H1 (cell line): ENCODE results near the gene ZNRF2. TPM values are rescaled to one million over a fixed set of nuclear protein-coding genes. Genes with fewer than 3 reads are reported as not detected.

Source experiments
- CTCF ChIA-PET: fragments of 300-600 bp; sonication (Branson Sonifier 250); formaldehyde crosslinking; loops from one replicate; lab custom pipeline; 2021; ENCODE audit not compliant: partially characterized antibody; lab: Charles Lee
- POLR2A ChIA-PET: fragments of 300-600 bp; sonication (Branson Sonifier 250); formaldehyde crosslinking; loops from one replicate; lab custom pipeline; 2021; ENCODE audit warnings: inconsistent platforms; ENCODE audit not compliant: partially characterized antibody; lab: Charles Lee
- DNase-seq, 2 experiments: peaks; one replicate each; pipeline versions ENCODE4 v3.0.0 to v3.0.0-alpha.2; 2010 to 2022; ENCODE audit warnings: low spot score in 2 of 2, low read depth in 1 of 2, mixed read lengths in 1 of 2
- FAIRE-seq: peaks from 2 replicates; lab custom pipeline; 2011; peaks lifted over from hg19 to GRCh38; lab: Jason Lieb, UNC
- H2AFZ ChIP-seq: 2 replicates; pipeline ENCODE4 v1.8.1; 2012; ENCODE audit warnings: low read length, inconsistent platforms
- H2AK5ac ChIP-seq: 2 replicates; pipeline ENCODE4 v1.6.1; 2013; ENCODE audit warnings: low read depth, low read length
- H2BK120ac ChIP-seq: replicated peaks from 2 replicates; pipeline ENCODE3; 2013; ENCODE audit warnings: low read depth, low read length, inconsistent platforms
- H2BK12ac ChIP-seq: 2 replicates; pipeline ENCODE4 v1.6.1; 2013; ENCODE audit warnings: low read depth, low read length
- H2BK15ac ChIP-seq: 2 replicates; pipeline ENCODE4 v1.6.1; 2013; ENCODE audit warnings: low read length
- H2BK20ac ChIP-seq: 2 replicates; pipeline ENCODE4 v1.6.1; 2013; ENCODE audit warnings: low read length
- H2BK5ac ChIP-seq: 2 replicates; pipeline ENCODE4 v1.6.1; 2013; ENCODE audit warnings: low read depth, low read length
- H3K14ac ChIP-seq: 2 replicates; pipeline ENCODE4 v1.6.1; 2013; ENCODE audit warnings: inconsistent platforms; ENCODE audit not compliant: insufficient read length
- H3K18ac ChIP-seq: 2 replicates; pipeline ENCODE4 v1.6.1; 2013; ENCODE audit warnings: low read length; ENCODE audit errors: extremely low read depth
- H3K23ac ChIP-seq: 2 replicates; pipeline ENCODE4 v1.6.1; 2013; ENCODE audit warnings: inconsistent platforms; ENCODE audit not compliant: insufficient read length
- H3K23me2 ChIP-seq: 2 replicates; pipeline ENCODE4 v1.6.1; 2013; ENCODE audit warnings: low read depth, low read length
- H3K27ac ChIP-seq: 2 replicates; pipeline ENCODE4 v1.6.1; 2011; ENCODE audit warnings: low read depth, low read length, inconsistent platforms
- H3K27me3 ChIP-seq, 4 experiments: replicated peaks in 1 of 4; 1 replicate in 1 of 4; 2 replicates in 3 of 4; pipeline versions ENCODE4 v1.6.1 to v1.8.1; 2011 to 2013; ENCODE audit warnings: low read length in 3 of 4, mild to moderate bottlenecking in 3 of 4, inconsistent platforms in 2 of 4, mixed read lengths in 2 of 4, moderate library complexity in 1 of 4; ENCODE audit not compliant: control insufficient read depth in 3 of 4, insufficient read depth in 3 of 4; ENCODE audit errors: extremely low read depth in 1 of 4
- H3K36me3 ChIP-seq, 4 experiments: 2 replicates each; pipeline versions ENCODE4 v1.6.1 to v1.8.1; 2011 to 2013; ENCODE audit warnings: mild to moderate bottlenecking in 4 of 4, low read length in 3 of 4, moderate library complexity in 2 of 4, control low read depth in 1 of 4, inconsistent platforms in 1 of 4; ENCODE audit not compliant: insufficient read depth in 4 of 4, control insufficient read depth in 2 of 4
- H3K4ac ChIP-seq: replicated peaks from 2 replicates; pipeline ENCODE3; 2013; ENCODE audit warnings: low read length, low read depth, mixed read lengths, inconsistent platforms; ENCODE audit not compliant: insufficient read length
- H3K4me1 ChIP-seq, 4 experiments: replicated peaks in 1 of 4; 1 replicate in 1 of 4; 2 replicates in 3 of 4; pipeline versions ENCODE4 v1.6.1 to v1.8.1; 2011 to 2013; ENCODE audit warnings: low read length in 3 of 4, inconsistent platforms in 2 of 4, mixed read lengths in 1 of 4; ENCODE audit not compliant: insufficient read depth in 4 of 4, control insufficient read depth in 3 of 4
- H3K4me2 ChIP-seq, 2 experiments: 2 replicates each; pipeline versions ENCODE4 v1.6.1 to v1.8.1; 2011 to 2013; ENCODE audit warnings: low read depth in 2 of 2, low read length in 2 of 2, control low read depth in 1 of 2, inconsistent platforms in 1 of 2, mild to moderate bottlenecking in 1 of 2; ENCODE audit not compliant: insufficient read depth in 1 of 2
- H3K4me3 ChIP-seq, 4 experiments: fragments of 200-600, 300-600 bp in 1 of 4; sonication (generic), shearing (Covaris generic), sonication (Bioruptor Twin) in 1 of 4; 2 replicates each; pipeline versions ENCODE4 v1.5.1 to v1.8.1; 2011 to 2016; ENCODE audit warnings: low read length in 4 of 4, low read depth in 3 of 4, control low read depth in 2 of 4, inconsistent platforms in 2 of 4, mild to moderate bottlenecking in 2 of 4, mixed read lengths in 1 of 4, moderate library complexity in 1 of 4; ENCODE audit not compliant: insufficient read depth in 2 of 4; ENCODE audit errors: extremely low read depth in 1 of 4
- H3K56ac ChIP-seq: replicated peaks from 2 replicates; pipeline ENCODE3; 2013; ENCODE audit warnings: low read depth, mild to moderate bottlenecking, mixed read lengths, low read length, inconsistent platforms; ENCODE audit not compliant: insufficient read length
- H3K79me1 ChIP-seq: 2 replicates; pipeline ENCODE4 v1.6.1; 2013; ENCODE audit warnings: low read depth, low read length, control low read depth
- H3K79me2 ChIP-seq, 2 experiments: 2 replicates each; pipeline versions ENCODE4 v1.6.1 to v1.8.1; 2012 to 2013; ENCODE audit warnings: low read length in 2 of 2, mild to moderate bottlenecking in 2 of 2, inconsistent platforms in 1 of 2; ENCODE audit not compliant: insufficient read depth in 2 of 2, control insufficient read depth in 1 of 2
- H3K9ac ChIP-seq, 4 experiments: replicated peaks in 1 of 4; 1 replicate in 1 of 4; 2 replicates in 3 of 4; pipeline versions ENCODE4 v1.6.1 to v1.8.1; 2011 to 2013; ENCODE audit warnings: low read depth in 3 of 4, low read length in 3 of 4, control low read depth in 2 of 4, mild to moderate bottlenecking in 2 of 4, moderate library complexity in 2 of 4, inconsistent platforms in 1 of 4; ENCODE audit errors: extremely low read depth in 1 of 4
- H3K9me3 ChIP-seq, 2 experiments: 2 replicates each; pipeline versions ENCODE4 v1.6.1 to v1.8.1; 2012 to 2013; ENCODE audit warnings: mild to moderate bottlenecking in 2 of 2, moderate library complexity in 2 of 2, control low read depth in 1 of 2, inconsistent platforms in 1 of 2, low read depth in 1 of 2, low read length in 1 of 2, mixed read lengths in 1 of 2; ENCODE audit not compliant: insufficient read depth in 2 of 2
- H4K20me1 ChIP-seq, 2 experiments: replicated peaks in 1 of 2; 2 replicates each; pipeline versions ENCODE3 to v1.8.1; 2011 to 2013; ENCODE audit warnings: inconsistent platforms in 2 of 2, low read length in 2 of 2, mild to moderate bottlenecking in 1 of 2; ENCODE audit not compliant: insufficient read depth in 2 of 2, control insufficient read depth in 1 of 2
- H4K5ac ChIP-seq: 2 replicates; pipeline ENCODE4 v1.6.1; 2013; ENCODE audit warnings: low read length, low read depth, mixed read lengths, inconsistent platforms; ENCODE audit not compliant: insufficient read length
- H4K8ac ChIP-seq: 2 replicates; pipeline ENCODE4 v1.8.0; 2013; ENCODE audit warnings: mild to moderate bottlenecking, moderate library complexity, low read length, inconsistent platforms; ENCODE audit not compliant: insufficient read depth; ENCODE audit errors: extremely low read depth
- H4K91ac ChIP-seq: replicated peaks from 2 replicates; pipeline ENCODE3; 2013; ENCODE audit warnings: low read length, mixed read lengths, inconsistent platforms; ENCODE audit not compliant: insufficient read length
- BCL11A ChIP-seq, 2 experiments: IDR thresholded peaks; one replicate each; pipeline ENCODE4 v1.6.1; 2011; ENCODE audit warnings: low read depth in 2 of 2, low read length in 2 of 2, mild to moderate bottlenecking in 2 of 2
- CHD2 ChIP-seq: IDR thresholded peaks from 2 replicates; pipeline ENCODE4 v1.6.1; 2012; ENCODE audit warnings: low read length, improper control_type of control experiment
- EP300 ChIP-seq, 2 experiments: IDR thresholded peaks; 1 replicate in 1 of 2; 2 replicates in 1 of 2; pipeline ENCODE4 v1.6.1; 2011 to 2012; ENCODE audit warnings: low read depth in 2 of 2, low read length in 2 of 2, mild to moderate bottlenecking in 2 of 2, borderline replicate concordance in 1 of 2, inconsistent platforms in 1 of 2, moderate library complexity in 1 of 2
- MAFK ChIP-seq: IDR thresholded peaks from 2 replicates; pipeline ENCODE4 v1.6.1; 2012; ENCODE audit warnings: low read depth, mild to moderate bottlenecking, improper control_type of control experiment, low read length
- POU5F1 ChIP-seq: IDR thresholded peaks from 2 replicates; pipeline ENCODE4 v1.6.1; 2011; ENCODE audit warnings: low read depth, mild to moderate bottlenecking, low read length, moderate library complexity
- RAD21 ChIP-seq, 2 experiments: IDR thresholded peaks in 1 of 2; conservative IDR thresholded peaks in 1 of 2; 2 replicates each; pipeline ENCODE4 v1.6.1; 2011; ENCODE audit warnings: low read depth in 2 of 2, low read length in 2 of 2, improper control_type of control experiment in 1 of 2, inconsistent platforms in 1 of 2, mild to moderate bottlenecking in 1 of 2, moderate library complexity in 1 of 2
- RNF2 ChIP-seq: fragments of 200-900, 300-1000 bp; sonication (generic); IDR thresholded peaks from 2 replicates; pipeline ENCODE4 v1.7.1; 2016; ENCODE audit warnings: borderline replicate concordance, low read depth, mild to moderate bottlenecking, antibody characterized with exemption, low read length; ENCODE audit not compliant: poor library complexity, severe bottlenecking; ENCODE audit errors: missing control alignments
- SIN3A ChIP-seq, 2 experiments: IDR thresholded peaks in 1 of 2; conservative IDR thresholded peaks in 1 of 2; 2 replicates each; pipeline ENCODE4 v1.6.1; 2011 to 2012; ENCODE audit warnings: low read length in 2 of 2, improper control_type of control experiment in 1 of 2, low read depth in 1 of 2, mild to moderate bottlenecking in 1 of 2
- SUZ12 ChIP-seq: fragments of 200-600 bp; sonication (generic); IDR thresholded peaks from 2 replicates; pipeline ENCODE4 v1.6.1; 2012; ENCODE audit warnings: mild to moderate bottlenecking, inconsistent platforms, low read length, moderate library complexity, mixed read lengths
- TAF7 ChIP-seq: optimal IDR thresholded peaks from 2 replicates; pipeline ENCODE3; 2011; ENCODE audit warnings: low read depth, mild to moderate bottlenecking, inconsistent platforms, low read length, moderate library complexity, borderline replicate concordance
- TEAD4 ChIP-seq: IDR thresholded peaks from 2 replicates; pipeline ENCODE4 v1.6.1; 2012; ENCODE audit warnings: low read depth, low read length, inconsistent platforms, mixed read lengths
- YY1 ChIP-seq: IDR thresholded peaks from 2 replicates; pipeline ENCODE4 v1.6.1; 2011; ENCODE audit warnings: low read depth, mild to moderate bottlenecking, low read length
- WGBS, 2 experiments: shearing (Covaris generic) in 1 of 2; methylation state at CpG; one replicate each; pipeline versions ENCODE4 v1.1.6 to v1.1.7; 2013 to 2015; ENCODE audit warnings: low lambda C conversion rate in 2 of 2, mixed read lengths in 2 of 2, inconsistent platforms in 1 of 2, low coverage in 1 of 2, missing lambda C conversion rate in 1 of 2; ENCODE audit not compliant: insufficient replicate concordance in 2 of 2, insufficient coverage in 1 of 2, insufficient read length in 1 of 2; ENCODE audit errors: extremely low coverage in 1 of 2, missing lambda C conversion rate in 1 of 2; 5-methylcytosine and 5-hydroxymethylcytosine counted together
- polyA plus RNA-seq, 7 experiments: library from polyadenylated mRNA; depleted of rRNA in 3 of 7; stranded (reverse) in 5 of 7; unstranded in 2 of 7; fragments of >200 nt in 5 of 7; fragments of 200-250 nt in 2 of 7; gene quantifications; 1 replicate in 5 of 7; 2 replicates in 1 of 7; 4 replicates in 1 of 7; pipeline versions ENCODE4 v1.2.1 to v1.2.3, GENCODE V29; 2011 to 2013; ENCODE audit warnings: missing spikeins in 2 of 7, mixed read lengths in 2 of 7
- total RNA-seq: library from RNA; stranded (reverse); fragmentation: NEBNext Ultra II Directional; extraction: Animal tissue kit (Norgen Biotek cat#: 25700); gene quantifications from 2 replicates; pipeline ENCODE4 v1.2.1, GENCODE V29; 2021

Gene ZNRF2
- total and polyA plus RNA-seq, 2 of the 8 experiments (the other 6 are each of a cell fraction or from before 2014, with no cell fraction given): 2.9 to 16.2 TPM

DNA sequence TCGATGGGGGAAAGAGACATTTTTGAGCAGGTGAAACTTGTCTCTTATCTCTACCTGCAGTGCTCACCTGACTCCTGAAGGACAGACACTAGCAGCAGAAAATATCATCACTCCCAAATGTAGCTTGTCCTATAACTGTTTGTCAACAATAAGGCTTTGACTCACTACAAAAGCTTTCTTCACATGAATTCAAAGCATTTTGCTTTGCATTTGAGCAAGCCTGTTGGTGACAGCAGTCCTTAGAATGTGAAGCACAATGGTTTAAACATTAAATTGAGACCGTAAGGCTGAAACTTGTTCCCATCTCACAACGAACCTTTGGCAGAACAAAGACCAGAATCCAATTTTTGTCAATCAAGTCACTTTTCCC, 30.6 kb upstream of the ZNRF2 start:
- Histone ChIP-seq H3K27me3 (no peaks in the 10 kb centered on the region), H2BK20ac (no peak overlapping the region), H3K4me2 (no peak overlapping the region), H3K79me1 (no peaks in the 10 kb centered on the region), H4K8ac (no peak overlapping the region), H3K9me3 (no peaks in the 10 kb centered on the region), H2BK12ac (no peak overlapping the region), H4K20me1 (no peaks in the 10 kb centered on the region), H2BK120ac (no peak overlapping the region), H3K23me2 (no peaks in the 10 kb centered on the region; the same call in 1 of the 2 replicates), H2AFZ (no peak overlapping the region), H2BK5ac (no peak overlapping the region), H4K5ac (no peak overlapping the region), H3K36me3 (no peaks in the 10 kb centered on the region), H2AK5ac (no peak overlapping the region), H3K14ac (no peak overlapping the region), H3K79me2 (no peaks in the 10 kb centered on the region), H3K27ac (no peak overlapping the region), H3K9ac (no peak overlapping the region), H3K4ac (no peak overlapping the region), H2BK15ac (no peak overlapping the region), H3K56ac (no peak overlapping the region), H3K18ac (no peak overlapping the region), H4K91ac (no peak overlapping the region), H3K4me1 (no peaks in the 10 kb centered on the region), H3K23ac (no peak overlapping the region), H3K4me3 (no peak overlapping the region)
- no peak for FAIRE-seq
- CTCF ChIA-PET: interaction anchor here (1.4 kb wide), 1 partner anchor 89 kb away, joined by 3 read pairs; no protein-coding TSS in a partner anchor
- POLR2A ChIA-PET: no interaction called here
- DNase-seq: no peak
- WGBS, 2 experiments: 88% methylated on average over 3 of the region's 3 CpGs; no CpG with 5 or more reads in 1 of the 2 experiments
- TF ChIP-seq RNF2 (no peak), YY1 (no peak), MAFK (no peak), RAD21 (IDR thresholded peaks at IDR 0.05 in 1 of 2, conservative IDR thresholded peaks at IDR 0.05 in 1 of 2; ENCODE audit: low read depth in 2 of 2, low read length in 2 of 2) (no peak), SIN3A (conservative IDR thresholded peaks at IDR 0.05 in 1 of 2, IDR thresholded peaks at IDR 0.05 in 1 of 2; ENCODE audit: low read depth in 1 of 2, low read length in 2 of 2) (no peak), EP300 (IDR thresholded peaks at IDR 0.05; ENCODE audit: borderline replicate concordance in 1 of 2, low read depth in 2 of 2, low read length in 2 of 2) (no peak), SUZ12 (no peak), TEAD4 (no peak), BCL11A (IDR thresholded peaks at IDR 0.05; ENCODE audit: low read depth in 2 of 2, low read length in 2 of 2) (no peak), CHD2 (no peak), TAF7 (no peak), POU5F1 (no peak)
